Peyer's patch (tissue), 4 donors: Measurements from ENCODE around the gene LRRC66. TPM values are rescaled to one million over a fixed set of nuclear protein-coding genes. Genes with fewer than 3 reads are reported as not detected.

Experiments used
- DNase-seq, 3 donors: peaks; one replicate each; pipeline ENCODE4 v3.0.0-alpha.2; 2017 to 2019
- H3K27ac ChIP-seq, 4 donors: fragments of 200-600 bp; sonication (generic); one replicate each; pipeline ENCODE4 v1.5.1; 2016 to 2019
- H3K27me3 ChIP-seq, 2 donors: fragments of 200-600 bp; sonication (generic); one replicate each; pipeline ENCODE4 v1.5.1; 2019
- H3K36me3 ChIP-seq, 3 donors: fragments of 200-600 bp; sonication (generic); one replicate each; pipeline ENCODE4 v1.5.1; 2016 to 2019
- H3K4me1 ChIP-seq, 4 donors: fragments of 200-600 bp; sonication (generic); one replicate each; pipeline ENCODE4 v1.5.1; 2016 to 2019
- H3K4me3 ChIP-seq, 4 donors: fragments of 200-600 bp; sonication (generic); 1 replicate in 3 of 4; 2 replicates in 1 of 4; pipeline ENCODE4 v1.5.1; 2016 to 2019; ENCODE audit warnings: mild to moderate bottlenecking in 1 of 4
- H3K9me3 ChIP-seq, 4 donors: fragments of 200-600 bp; sonication (generic); one replicate each; pipeline ENCODE4 v1.5.1; 2016 to 2019; ENCODE audit warnings: mild to moderate bottlenecking in 1 of 4
- POLR2A ChIP-seq, 2 donors: fragments of 450-650 bp; IDR thresholded peaks; one replicate each; pipeline ENCODE4 v1.5.1; 2017; ENCODE audit warnings: antibody characterized with exemption in 2 of 2, mild to moderate bottlenecking in 2 of 2, moderate library complexity in 2 of 2
- total RNA-seq, 4 donors: library from RNA; depleted of rRNA; stranded (reverse); fragments of >200 nt; gene quantifications; one replicate each; pipeline ENCODE4 v1.1.0, GENCODE V29; 2016
- TF ChIP-seq, protein P1 (sequence below), 6 experiments: fragments of 450-650 bp in 4 of 6; fragments of 200-600 bp in 2 of 6; sonication (generic) in 1 of 6; IDR thresholded peaks; one replicate each; pipeline ENCODE4 v1.5.1; 2017 to 2019; ENCODE audit warnings: antibody characterized with exemption in 6 of 6, mild to moderate bottlenecking in 3 of 6, moderate library complexity in 1 of 6

LRRC66 gene, protein sequence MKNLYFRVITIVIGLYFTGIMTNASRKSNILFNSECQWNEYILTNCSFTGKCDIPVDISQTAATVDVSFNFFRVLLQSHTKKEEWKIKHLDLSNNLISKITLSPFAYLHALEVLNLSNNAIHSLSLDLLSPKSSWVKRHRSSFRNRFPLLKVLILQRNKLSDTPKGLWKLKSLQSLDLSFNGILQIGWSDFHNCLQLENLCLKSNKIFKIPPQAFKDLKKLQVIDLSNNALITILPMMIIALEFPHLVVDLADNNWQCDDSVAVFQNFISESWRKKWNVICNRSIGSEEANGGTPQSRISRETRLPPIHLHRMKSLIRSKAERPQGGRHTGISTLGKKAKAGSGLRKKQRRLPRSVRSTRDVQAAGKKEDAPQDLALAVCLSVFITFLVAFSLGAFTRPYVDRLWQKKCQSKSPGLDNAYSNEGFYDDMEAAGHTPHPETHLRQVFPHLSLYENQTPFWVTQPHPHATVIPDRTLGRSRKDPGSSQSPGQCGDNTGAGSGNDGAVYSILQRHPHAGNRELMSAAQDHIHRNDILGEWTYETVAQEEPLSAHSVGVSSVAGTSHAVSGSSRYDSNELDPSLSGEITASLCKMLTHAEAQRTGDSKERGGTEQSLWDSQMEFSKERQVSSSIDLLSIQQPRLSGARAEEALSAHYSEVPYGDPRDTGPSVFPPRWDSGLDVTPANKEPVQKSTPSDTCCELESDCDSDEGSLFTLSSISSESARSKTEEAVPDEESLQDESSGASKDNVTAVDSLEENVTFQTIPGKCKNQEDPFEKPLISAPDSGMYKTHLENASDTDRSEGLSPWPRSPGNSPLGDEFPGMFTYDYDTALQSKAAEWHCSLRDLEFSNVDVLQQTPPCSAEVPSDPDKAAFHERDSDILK
- 10 to 100 TPM in 3 of 4 donors, 1 to 10 TPM in 1; 1.7 to 53.4 (median 36.9) TPM for total RNA-seq

DNA sequence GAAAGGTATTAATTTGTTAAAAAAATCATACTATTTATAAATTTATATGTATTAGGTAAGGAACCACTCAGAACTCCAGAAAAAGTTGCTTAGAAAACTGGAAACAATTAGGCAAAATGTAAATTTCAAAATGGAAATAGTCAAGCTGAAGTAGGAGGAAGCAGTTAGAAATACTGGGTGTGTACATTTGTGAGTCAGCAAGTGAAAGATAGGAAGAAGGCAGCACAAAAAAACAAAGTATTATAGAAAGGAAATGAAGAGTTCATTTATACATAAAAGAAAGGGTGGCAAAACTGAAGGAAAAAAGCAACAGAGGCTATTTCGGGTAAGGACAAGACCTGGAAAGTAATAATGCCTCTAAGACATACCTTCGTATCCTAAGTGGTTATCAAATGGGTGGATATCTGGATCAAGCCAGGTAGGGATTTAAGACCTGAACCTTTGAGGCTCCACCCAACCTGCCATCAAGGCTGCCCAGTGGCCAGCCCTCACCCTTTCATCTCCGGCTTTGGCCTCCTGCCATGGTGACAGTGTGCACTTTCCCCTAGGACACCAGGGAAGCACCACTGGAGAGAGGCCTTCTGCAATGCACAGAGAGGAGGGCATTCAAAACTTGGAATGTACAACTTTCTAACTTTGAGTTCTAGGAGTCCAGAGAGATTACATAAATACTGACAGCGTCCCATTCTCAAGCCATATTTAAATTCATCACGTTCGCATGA is at the start of gene LRRC66:
LRRC66 (minus strand) TSS at position 428 of the 722 bp plus-strand sequence. CDS start 2,750 bp downstream, outside the sequence.
- Histone ChIP-seq H3K4me1 (peaks cover 0 to 10% (median 0%) of the 10 kb centered on the region in 4 donors), H3K9me3 (no peaks in the 10 kb centered on the region), H3K27ac (peak within 1 kb of the TSS in 3 of 4 donors; percentile 57 to 82 (median 74)), H3K36me3 (peaks cover 0 to 21% (median 0%) of the 10 kb centered on the region in 3 donors), H3K4me3 (peak within 1 kb of the TSS in 2 of 4 donors; percentile 24 to 26), H3K27me3 (no peaks in the 10 kb centered on the region)
- peak in 2 of 3 donors; percentile 87 to 90 for DNase-seq
- TF ChIP-seq, protein P1, sequence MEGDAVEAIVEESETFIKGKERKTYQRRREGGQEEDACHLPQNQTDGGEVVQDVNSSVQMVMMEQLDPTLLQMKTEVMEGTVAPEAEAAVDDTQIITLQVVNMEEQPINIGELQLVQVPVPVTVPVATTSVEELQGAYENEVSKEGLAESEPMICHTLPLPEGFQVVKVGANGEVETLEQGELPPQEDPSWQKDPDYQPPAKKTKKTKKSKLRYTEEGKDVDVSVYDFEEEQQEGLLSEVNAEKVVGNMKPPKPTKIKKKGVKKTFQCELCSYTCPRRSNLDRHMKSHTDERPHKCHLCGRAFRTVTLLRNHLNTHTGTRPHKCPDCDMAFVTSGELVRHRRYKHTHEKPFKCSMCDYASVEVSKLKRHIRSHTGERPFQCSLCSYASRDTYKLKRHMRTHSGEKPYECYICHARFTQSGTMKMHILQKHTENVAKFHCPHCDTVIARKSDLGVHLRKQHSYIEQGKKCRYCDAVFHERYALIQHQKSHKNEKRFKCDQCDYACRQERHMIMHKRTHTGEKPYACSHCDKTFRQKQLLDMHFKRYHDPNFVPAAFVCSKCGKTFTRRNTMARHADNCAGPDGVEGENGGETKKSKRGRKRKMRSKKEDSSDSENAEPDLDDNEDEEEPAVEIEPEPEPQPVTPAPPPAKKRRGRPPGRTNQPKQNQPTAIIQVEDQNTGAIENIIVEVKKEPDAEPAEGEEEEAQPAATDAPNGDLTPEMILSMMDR (IDR thresholded peaks at IDR 0.05), result no peak
- TF ChIP-seq POLR2A (IDR thresholded peaks at IDR 0.05), result peak in 1 of 2 donors; percentile 11

DNA sequence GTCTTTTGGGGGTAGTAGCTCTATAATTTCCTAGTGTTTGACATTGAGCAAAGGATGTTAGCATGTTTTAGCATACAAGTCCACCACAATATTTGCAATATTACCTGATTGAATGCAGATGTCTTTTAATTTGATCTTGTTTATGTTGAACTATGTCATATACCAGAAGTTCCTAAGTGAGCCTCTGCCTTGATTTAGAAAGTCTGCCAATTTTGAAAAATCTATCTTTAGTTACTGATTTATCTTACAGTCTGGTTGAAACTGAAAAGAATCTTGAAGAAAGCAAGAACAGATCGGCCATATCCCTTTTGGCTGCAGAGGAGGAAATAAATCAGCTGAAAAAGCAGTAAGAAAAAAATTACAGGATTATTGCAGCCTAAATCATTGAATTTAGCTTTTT is 49.4 kb upstream of the LRRC66 start:
- no peak for TF ChIP-seq POLR2A (IDR thresholded peaks at IDR 0.05)
- TF ChIP-seq, protein P1 (IDR thresholded peaks at IDR 0.05), result no peak
- Histone ChIP-seq H3K9me3 (no peaks in the 10 kb centered on the region), H3K27me3 (no peaks in the 10 kb centered on the region), H3K27ac (no peak overlapping the region), H3K4me1 (no peaks in the 10 kb centered on the region), H3K36me3 (no peaks in the 10 kb centered on the region), H3K4me3 (no peak overlapping the region)
- DNase-seq, result no peak

DNA sequence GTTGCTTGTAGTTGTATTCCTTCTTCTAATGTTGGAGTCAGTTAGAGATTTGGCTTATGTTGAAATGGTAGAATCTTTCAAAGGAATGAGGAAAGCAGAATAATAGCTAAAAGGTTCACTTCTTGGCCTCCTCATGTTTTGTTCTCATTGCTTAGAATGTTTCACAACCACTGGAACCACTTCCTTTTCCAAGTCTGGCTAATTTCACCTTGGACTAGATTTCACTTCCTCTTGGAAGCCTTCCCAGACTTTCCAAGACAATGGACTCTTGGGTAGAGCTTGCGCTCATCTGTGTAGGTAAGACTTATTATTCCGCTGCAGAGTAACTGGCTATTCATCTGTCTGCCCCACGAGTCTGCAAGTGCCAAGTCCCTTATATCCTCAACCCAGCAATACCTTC is 39.2 kb upstream of the LRRC66 start:
- Histone ChIP-seq H3K27ac (peak overlapping the region in 1 of 4 donors; percentile 12), H3K27me3 (no peaks in the 10 kb centered on the region), H3K4me1 (no peaks in the 10 kb centered on the region), H3K36me3 (no peaks in the 10 kb centered on the region), H3K9me3 (no peaks in the 10 kb centered on the region), H3K4me3 (no peak overlapping the region)
- TF ChIP-seq, protein P1 (IDR thresholded peaks at IDR 0.05), result no peak
- TF ChIP-seq POLR2A (IDR thresholded peaks at IDR 0.05), result no peak
- DNase-seq, result no peak

DNA sequence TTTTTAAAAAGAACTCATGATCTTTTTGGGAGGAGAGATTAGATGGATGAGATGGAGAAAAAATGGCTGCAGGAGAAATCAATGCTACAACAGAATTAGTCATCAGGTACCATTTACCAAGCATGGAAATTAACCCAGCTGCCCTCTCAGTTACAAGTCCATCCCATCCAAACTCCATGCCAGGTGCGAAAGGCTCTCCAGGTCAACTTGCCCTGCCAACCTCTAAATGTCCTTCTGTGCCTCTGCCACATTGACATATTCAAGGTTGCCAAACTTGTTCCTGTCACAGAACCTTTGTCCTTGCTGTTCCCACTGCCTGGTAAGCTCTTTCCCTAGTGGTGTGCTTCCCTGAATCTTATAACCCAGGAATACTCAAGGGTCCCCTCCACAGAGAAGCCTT is 38.1 kb upstream of the LRRC66 start:
- no peaks in the 10 kb centered on the region for H3K27me3 ChIP-seq
- no peak overlapping the region for H3K4me3 ChIP-seq
- no peaks in the 10 kb centered on the region for H3K9me3 ChIP-seq
- TF ChIP-seq POLR2A (IDR thresholded peaks at IDR 0.05), result no peak
- TF ChIP-seq, protein P1 (IDR thresholded peaks at IDR 0.05), result no peak
- H3K36me3 ChIP-seq, result no peaks in the 10 kb centered on the region
- no peak overlapping the region for H3K27ac ChIP-seq
- H3K4me1 ChIP-seq, result no peaks in the 10 kb centered on the region
- no peak for DNase-seq

DNA sequence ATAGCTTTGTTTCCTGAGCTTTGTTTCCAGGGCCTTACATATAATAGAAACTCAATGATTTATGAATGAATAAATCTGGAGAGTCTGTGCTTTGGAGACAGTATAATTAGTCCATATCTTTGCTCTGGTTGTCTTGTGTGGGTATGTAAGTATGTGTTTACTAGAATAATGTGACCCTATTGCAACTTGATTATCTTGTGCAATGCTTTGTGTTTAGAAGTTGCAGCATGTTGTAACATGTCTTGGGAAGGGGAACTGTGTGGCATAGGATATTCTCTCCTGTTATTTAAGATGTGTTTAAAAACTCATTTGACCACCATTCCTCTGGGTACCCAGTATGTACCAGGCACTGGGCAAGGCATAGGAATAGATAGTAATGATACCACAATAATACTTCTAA is 37.0 kb upstream of the LRRC66 start:
- TF ChIP-seq, protein P1 (IDR thresholded peaks at IDR 0.05), result no peak
- no peak for TF ChIP-seq POLR2A (IDR thresholded peaks at IDR 0.05)
- no peaks in the 10 kb centered on the region for H3K27me3 ChIP-seq
- no peaks in the 10 kb centered on the region for H3K9me3 ChIP-seq
- peaks cover 0 to 5% (median 0%) of the 10 kb centered on the region in 4 donors for H3K4me1 ChIP-seq
- H3K27ac ChIP-seq, result no peak overlapping the region
- no peak overlapping the region for H3K4me3 ChIP-seq
- DNase-seq, result no peak
- H3K36me3 ChIP-seq, result no peaks in the 10 kb centered on the region
